ENCODE results near the gene RAB44.

- TF ChIP-seq CTCF (IDR thresholded peaks at IDR 0.05) (no peak), POLR2A (IDR thresholded peaks at IDR 0.05) (no peak)
These were observed 33.1 kb downstream of the RAB44 start for GRCh38 chr6:36730424-36731380.

All from tibial nerve (tissue), 3 donors.